Thymus (tissue), 14 donors: ENCODE data around the gene SNX30. TPM values are rescaled to one million over a fixed set of nuclear protein-coding genes. Genes with fewer than 3 reads are reported as not detected.

ENCODE experiments used
- DNase-seq, 9 donors: peaks; one replicate each; pipeline ENCODE4 v3.0.0-alpha.2; 2013; ENCODE audit warnings: low spot score in 9 of 9, low read depth in 6 of 9, missing footprints in 1 of 9
- H3K27ac ChIP-seq, 2 donors: one replicate each; pipeline ENCODE4 v1.5.1; 2013; ENCODE audit warnings: control low read depth in 1 of 2, low read depth in 1 of 2, low read length in 1 of 2, mild to moderate bottlenecking in 1 of 2, moderate library complexity in 1 of 2
- H3K27me3 ChIP-seq, 2 donors: one replicate each; pipeline ENCODE4 v1.5.1; 2013; ENCODE audit warnings: low read length in 1 of 2; ENCODE audit not compliant: control insufficient read depth in 2 of 2, insufficient read depth in 1 of 2
- H3K36me3 ChIP-seq, 2 donors: one replicate each; pipeline ENCODE4 v1.5.1; 2013; ENCODE audit warnings: low read length in 1 of 2, mild to moderate bottlenecking in 1 of 2, moderate library complexity in 1 of 2; ENCODE audit not compliant: control insufficient read depth in 2 of 2, insufficient read depth in 2 of 2
- H3K4me1 ChIP-seq, 2 donors: one replicate each; pipeline ENCODE4 v1.5.1; 2013; ENCODE audit warnings: low read length in 2 of 2; ENCODE audit not compliant: control insufficient read depth in 2 of 2, insufficient read depth in 2 of 2
- H3K4me3 ChIP-seq, 2 donors: one replicate each; pipeline ENCODE4 v1.5.1; 2013; ENCODE audit warnings: low read length in 2 of 2, control low read depth in 1 of 2, mild to moderate bottlenecking in 1 of 2
- H3K9me3 ChIP-seq, 2 donors: one replicate each; pipeline ENCODE4 v1.5.1; 2013; ENCODE audit warnings: low read length in 1 of 2, mild to moderate bottlenecking in 1 of 2; ENCODE audit not compliant: control insufficient read depth in 2 of 2, insufficient read depth in 1 of 2
- WGBS: extraction: QIAGEN DNeasy Blood & Tissue Kit; methylation state at CpG from one replicate; pipeline ENCODE4 v1.1.7; 2013; 5-methylcytosine and 5-hydroxymethylcytosine counted together
- long read RNA-seq, 10 donors: transcript quantifications; one replicate each; lab custom pipeline, GENCODE V29; 2026
- polyA plus RNA-seq: library from polyadenylated mRNA; stranded (reverse); fragments of 200-250 nt; gene quantifications from one replicate; pipeline ENCODE4 v1.2.3, GENCODE V29; 2013
- total RNA-seq: library from RNA; stranded (reverse); fragments of 120-200 nt; gene quantifications from one replicate; pipeline ENCODE4 v1.2.4, GENCODE V29; 2013
- donor health status: healthy.

The SNX30 gene, protein sequence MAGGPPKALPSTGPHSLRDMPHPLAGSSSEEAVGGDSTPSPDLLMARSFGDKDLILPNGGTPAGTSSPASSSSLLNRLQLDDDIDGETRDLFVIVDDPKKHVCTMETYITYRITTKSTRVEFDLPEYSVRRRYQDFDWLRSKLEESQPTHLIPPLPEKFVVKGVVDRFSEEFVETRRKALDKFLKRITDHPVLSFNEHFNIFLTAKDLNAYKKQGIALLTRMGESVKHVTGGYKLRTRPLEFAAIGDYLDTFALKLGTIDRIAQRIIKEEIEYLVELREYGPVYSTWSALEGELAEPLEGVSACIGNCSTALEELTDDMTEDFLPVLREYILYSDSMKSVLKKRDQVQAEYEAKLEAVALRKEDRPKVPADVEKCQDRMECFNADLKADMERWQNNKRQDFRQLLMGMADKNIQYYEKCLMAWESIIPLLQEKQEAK
- 4.8 TPM for total RNA-seq
- polyA plus RNA-seq = 4.2 TPM
- long read RNA-seq, donor 1 = 0 reads
- long read RNA-seq, donor 2 = 0 reads
- long read RNA-seq, donor 3 = 0 reads
- long read RNA-seq, donor 4, partial matches to known transcripts = 15 of 33 reads
- long read RNA-seq, donor 4, other reads (novel, unspliced or antisense) = 18 of 33 reads
- long read RNA-seq, donor 5, full-length matches to known transcripts = 1 of 1 reads
- long read RNA-seq, donor 5, partial matches to known transcripts = 0 of 1 reads
- long read RNA-seq, donor 5, other reads (novel, unspliced or antisense) = 0 of 1 reads
- long read RNA-seq, donor 6, full-length matches to known transcripts = 1 of 1 reads
- long read RNA-seq, donor 6, partial matches to known transcripts = 0 of 1 reads
- long read RNA-seq, donor 6, other reads (novel, unspliced or antisense) = 0 of 1 reads
- long read RNA-seq, donor 7, partial matches to known transcripts = 7 of 18 reads
- long read RNA-seq, donor 7, other reads (novel, unspliced or antisense) = 11 of 18 reads
- long read RNA-seq, donor 8 = 0 reads
- long read RNA-seq, donor 9 = 0 reads
- long read RNA-seq, donor 10 = 0 reads

DNA sequence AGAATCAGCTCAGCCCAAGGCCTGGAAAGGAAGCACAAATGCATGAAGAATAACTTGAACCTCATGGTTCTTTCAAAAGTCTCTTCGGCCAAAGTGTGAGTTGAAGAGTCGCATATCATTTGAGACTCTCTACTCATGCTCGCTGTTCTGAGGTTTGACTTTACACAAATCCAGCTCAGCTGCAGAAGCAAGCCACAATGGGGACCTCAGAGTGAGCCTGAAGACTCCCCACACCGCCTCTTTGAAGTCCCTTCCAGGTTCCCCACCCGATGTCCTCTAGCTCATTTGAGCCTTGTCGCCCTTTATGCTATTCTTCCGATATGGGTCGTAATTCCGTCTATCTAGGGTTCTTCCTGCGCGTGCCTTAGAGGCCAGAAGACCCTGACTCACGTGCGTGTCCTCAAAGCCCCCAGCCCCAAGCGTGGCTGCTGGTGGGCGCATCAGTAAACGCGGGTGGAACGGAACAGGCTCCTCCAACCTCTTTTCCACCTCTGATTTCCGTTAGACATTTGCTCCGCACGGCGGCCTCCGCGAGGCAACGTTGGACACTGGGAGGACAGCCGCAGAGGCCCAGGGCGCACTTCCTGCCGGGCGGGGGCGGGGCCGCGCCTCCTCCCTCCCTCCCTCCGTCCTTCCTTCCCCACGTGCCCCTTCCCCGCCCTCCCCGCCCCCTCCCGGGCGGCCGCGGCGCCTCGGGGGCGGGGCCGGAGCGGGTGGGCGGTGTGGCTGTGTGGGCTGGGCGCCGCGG lies at the start of gene SNX30:
TSS of gene SNX30 (plus strand) at position 745 of the 748 bp plus-strand sequence. CDS start 242 bp downstream, outside the sequence.
- no peaks in the 10 kb centered on the region for H3K9me3 ChIP-seq
- peaks cover 16 to 32% of the 10 kb centered on the region in 2 donors for H3K4me1 ChIP-seq
- peaks cover 0 to 2% of the 10 kb centered on the region in 2 donors for H3K27me3 ChIP-seq
- WGBS = 6% methylated on average over 49 of the region's 49 CpGs
- no peaks in the 10 kb centered on the region for H3K36me3 ChIP-seq
- DNase-seq = peak in 8 of 9 donors; percentile 37 to 88 (median 72)
- peak within 1 kb of the TSS; percentile 61 to 85 for H3K4me3 ChIP-seq
- peak within 1 kb of the TSS; percentile 70 to 90 for H3K27ac ChIP-seq

DNA sequence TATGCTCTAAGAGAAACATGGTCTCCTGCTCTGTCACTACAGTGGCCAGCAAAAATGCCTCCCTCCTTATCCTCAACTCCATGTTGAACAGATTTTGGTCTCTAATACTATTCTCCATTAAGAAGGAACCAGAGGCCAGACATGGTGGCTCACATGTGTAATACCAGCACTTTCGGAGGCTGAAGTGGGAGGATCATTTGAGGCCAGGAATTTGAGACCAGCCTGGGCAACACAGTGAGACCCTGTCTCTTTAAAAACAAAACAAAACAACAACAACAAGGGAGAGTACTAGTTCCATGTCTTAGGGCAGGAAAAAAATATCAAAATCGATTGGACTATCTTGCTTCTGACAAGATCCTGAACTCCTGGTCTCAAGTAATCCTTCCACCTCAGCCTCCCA lies 47.3 kb upstream of the SNX30 start:
- no peak overlapping the region for H3K4me3 ChIP-seq
- H3K36me3 ChIP-seq = peaks cover 5 to 7% of the 10 kb centered on the region in 2 donors
- no peak for DNase-seq
- no peak overlapping the region for H3K27ac ChIP-seq
- no peaks in the 10 kb centered on the region for H3K27me3 ChIP-seq
- peaks cover 0 to 2% of the 10 kb centered on the region in 2 donors for H3K4me1 ChIP-seq
- no peaks in the 10 kb centered on the region for H3K9me3 ChIP-seq
- WGBS = 97% methylated on average over 2 of the region's 2 CpGs

- H3K4me3 ChIP-seq = no peak overlapping the region
- no peaks in the 10 kb centered on the region for H3K27me3 ChIP-seq
- peaks cover 7 to 9% of the 10 kb centered on the region in 2 donors for H3K36me3 ChIP-seq
- WGBS = 89% methylated on average over 6 of the region's 6 CpGs
- peaks cover 0 to 2% of the 10 kb centered on the region in 2 donors for H3K4me1 ChIP-seq
- H3K9me3 ChIP-seq = no peaks in the 10 kb centered on the region
- H3K27ac ChIP-seq = no peak overlapping the region
- DNase-seq = peak in 2 of 9 donors; percentile 11 to 28
These were observed 44.7 kb upstream of the SNX30 start for GRCh38 chr9:112705768-112706427.

DNA sequence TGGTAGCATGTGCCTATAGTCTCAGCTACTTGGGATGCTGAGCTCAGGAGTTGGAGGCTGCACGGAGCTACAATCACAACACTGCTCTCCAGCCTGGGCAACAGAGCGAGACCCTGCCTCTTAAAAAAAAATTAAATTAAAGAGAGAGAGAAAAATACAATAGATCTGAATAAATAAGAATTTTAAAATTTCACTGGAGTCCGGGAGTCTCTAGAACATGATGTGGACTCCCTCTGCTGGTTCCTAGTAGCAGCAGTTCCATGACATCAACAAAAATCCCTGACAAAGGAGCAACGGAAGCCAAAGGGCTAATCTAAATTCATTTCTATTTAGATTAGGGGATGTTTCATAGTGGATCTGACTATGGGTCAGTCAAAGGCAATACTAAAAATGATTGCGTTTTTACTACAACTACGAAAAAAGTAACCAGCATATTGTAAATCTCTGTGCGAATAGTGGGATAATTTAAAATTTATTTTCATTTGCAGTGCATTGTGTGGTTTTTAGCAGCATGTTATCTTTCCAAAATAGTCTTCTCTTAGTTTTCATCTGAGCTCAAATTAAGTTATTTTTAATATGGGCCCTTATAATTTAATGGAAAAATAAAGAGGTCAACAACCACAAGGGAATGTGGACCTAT lies 39.4 kb upstream of the SNX30 start:
- Histone ChIP-seq H3K27me3 (no peaks in the 10 kb centered on the region), H3K27ac (no peak overlapping the region), H3K4me3 (no peak overlapping the region), H3K9me3 (no peaks in the 10 kb centered on the region), H3K36me3 (peaks cover 0 to 34% of the 10 kb centered on the region in 2 donors), H3K4me1 (no peaks in the 10 kb centered on the region)
- WGBS = 93% methylated on average over 7 of the region's 7 CpGs
- no peak for DNase-seq

- H3K36me3 ChIP-seq = peaks cover 0 to 34% of the 10 kb centered on the region in 2 donors
- H3K27ac ChIP-seq = no peak overlapping the region
- peaks cover 4 to 6% of the 10 kb centered on the region in 2 donors for H3K4me1 ChIP-seq
- no peak for DNase-seq
- no peak overlapping the region for H3K4me3 ChIP-seq
- H3K27me3 ChIP-seq = no peaks in the 10 kb centered on the region
- no peaks in the 10 kb centered on the region for H3K9me3 ChIP-seq
- WGBS = over 99% methylated on average over 3 of the region's 3 CpGs
These were observed 37.9 kb upstream of the SNX30 start for GRCh38 chr9:112712678-112713077.

DNA sequence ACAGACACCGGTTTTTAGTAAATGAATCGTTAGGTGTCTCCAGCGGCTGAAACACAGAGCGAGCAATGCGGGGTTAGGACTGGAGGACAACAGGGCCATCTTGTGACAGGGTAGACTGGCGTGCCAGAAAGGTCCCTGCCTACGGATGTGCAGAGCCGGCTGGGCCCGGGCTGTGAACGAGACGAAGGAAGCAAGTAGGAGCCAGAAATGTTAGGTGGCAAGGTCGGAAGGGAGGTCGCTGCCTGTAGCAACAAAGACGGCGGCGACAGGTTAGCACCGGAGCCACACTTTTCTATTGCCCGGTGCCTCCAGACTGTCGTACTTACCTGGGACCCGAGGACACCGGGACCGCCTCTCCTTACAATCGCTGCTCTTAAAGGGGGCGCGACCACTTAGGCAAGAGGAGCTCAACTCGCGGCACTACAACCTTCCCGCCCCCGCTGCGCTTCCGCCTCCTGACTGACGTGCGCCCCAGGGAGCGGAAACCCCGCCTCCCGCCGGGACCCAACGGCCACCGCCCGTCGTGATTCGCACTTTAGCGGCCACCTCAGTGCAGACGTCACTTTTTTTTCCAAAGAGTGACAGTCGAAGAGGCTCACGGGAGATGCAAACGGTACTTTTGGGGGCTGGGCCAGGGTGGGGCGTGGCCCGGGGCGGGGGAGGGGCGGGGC lies 32.8 kb upstream of the SNX30 start, which contains the start of gene INIP:
TSS of gene INIP (minus strand) at position 457 of the 671 bp plus-strand sequence. CDS start 1,632 bp downstream, outside the sequence.
- peak within 1 kb of the TSS; percentile 59 to 79 for H3K4me3 ChIP-seq
- H3K27ac ChIP-seq = peak within 1 kb of the TSS; percentile 98 to 99
- H3K4me1 ChIP-seq = peaks cover 8 to 9% of the 10 kb centered on the region in 2 donors
- peaks cover 0 to 11% of the 10 kb centered on the region in 2 donors for H3K36me3 ChIP-seq
- no peaks in the 10 kb centered on the region for H3K27me3 ChIP-seq
- DNase-seq = peak; percentile 91 to 99 (median 98)
- under 1% methylated on average over 51 of the region's 51 CpGs for WGBS
- H3K9me3 ChIP-seq = no peaks in the 10 kb centered on the region

DNA sequence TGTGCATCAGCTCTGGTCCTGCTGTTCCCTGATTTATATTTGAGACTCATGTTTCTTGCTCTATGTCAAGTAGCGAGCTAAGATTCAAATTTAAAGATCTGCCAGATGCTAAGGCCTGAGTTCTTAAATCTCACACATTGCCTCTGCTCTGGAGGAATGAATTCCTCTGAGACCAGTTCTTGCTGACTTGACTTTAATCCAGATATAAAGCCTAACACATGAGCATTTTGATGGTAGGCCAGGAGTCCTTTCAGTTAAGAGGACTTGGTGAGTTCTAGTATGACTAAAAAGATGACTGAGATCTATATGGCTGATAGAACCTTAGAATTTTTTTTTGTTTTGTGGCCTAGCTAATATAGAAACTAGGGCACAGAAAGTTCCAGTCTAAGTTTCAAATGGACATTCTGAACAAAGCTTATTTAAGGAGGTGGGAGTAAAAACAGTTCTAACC lies 31.3 kb upstream of the SNX30 start:
- Histone ChIP-seq H3K27me3 (no peaks in the 10 kb centered on the region), H3K36me3 (no peaks in the 10 kb centered on the region), H3K4me1 (peaks cover 8 to 9% of the 10 kb centered on the region in 2 donors), H3K4me3 (no peak overlapping the region), H3K9me3 (no peaks in the 10 kb centered on the region), H3K27ac (peak overlapping the region in 1 of 2 donors; percentile 26)
- 96% methylated on average over 1 of the region's 1 CpG for WGBS
- DNase-seq = no peak
